ENCODE data around the gene DPF3.

The DPF3 gene

GRCh38 chr14:72754949-72755348 lies 139.0 kb downstream of the DPF3 start:
- TF ChIP-seq, protein P1, sequence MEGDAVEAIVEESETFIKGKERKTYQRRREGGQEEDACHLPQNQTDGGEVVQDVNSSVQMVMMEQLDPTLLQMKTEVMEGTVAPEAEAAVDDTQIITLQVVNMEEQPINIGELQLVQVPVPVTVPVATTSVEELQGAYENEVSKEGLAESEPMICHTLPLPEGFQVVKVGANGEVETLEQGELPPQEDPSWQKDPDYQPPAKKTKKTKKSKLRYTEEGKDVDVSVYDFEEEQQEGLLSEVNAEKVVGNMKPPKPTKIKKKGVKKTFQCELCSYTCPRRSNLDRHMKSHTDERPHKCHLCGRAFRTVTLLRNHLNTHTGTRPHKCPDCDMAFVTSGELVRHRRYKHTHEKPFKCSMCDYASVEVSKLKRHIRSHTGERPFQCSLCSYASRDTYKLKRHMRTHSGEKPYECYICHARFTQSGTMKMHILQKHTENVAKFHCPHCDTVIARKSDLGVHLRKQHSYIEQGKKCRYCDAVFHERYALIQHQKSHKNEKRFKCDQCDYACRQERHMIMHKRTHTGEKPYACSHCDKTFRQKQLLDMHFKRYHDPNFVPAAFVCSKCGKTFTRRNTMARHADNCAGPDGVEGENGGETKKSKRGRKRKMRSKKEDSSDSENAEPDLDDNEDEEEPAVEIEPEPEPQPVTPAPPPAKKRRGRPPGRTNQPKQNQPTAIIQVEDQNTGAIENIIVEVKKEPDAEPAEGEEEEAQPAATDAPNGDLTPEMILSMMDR (IDR thresholded peaks at IDR 0.05), result no peak

- TF ChIP-seq, protein P1 (IDR thresholded peaks at IDR 0.05), result no peak
These were observed 140.0 kb downstream of the DPF3 start for GRCh38 chr14:72753879-72754400.

DNA sequence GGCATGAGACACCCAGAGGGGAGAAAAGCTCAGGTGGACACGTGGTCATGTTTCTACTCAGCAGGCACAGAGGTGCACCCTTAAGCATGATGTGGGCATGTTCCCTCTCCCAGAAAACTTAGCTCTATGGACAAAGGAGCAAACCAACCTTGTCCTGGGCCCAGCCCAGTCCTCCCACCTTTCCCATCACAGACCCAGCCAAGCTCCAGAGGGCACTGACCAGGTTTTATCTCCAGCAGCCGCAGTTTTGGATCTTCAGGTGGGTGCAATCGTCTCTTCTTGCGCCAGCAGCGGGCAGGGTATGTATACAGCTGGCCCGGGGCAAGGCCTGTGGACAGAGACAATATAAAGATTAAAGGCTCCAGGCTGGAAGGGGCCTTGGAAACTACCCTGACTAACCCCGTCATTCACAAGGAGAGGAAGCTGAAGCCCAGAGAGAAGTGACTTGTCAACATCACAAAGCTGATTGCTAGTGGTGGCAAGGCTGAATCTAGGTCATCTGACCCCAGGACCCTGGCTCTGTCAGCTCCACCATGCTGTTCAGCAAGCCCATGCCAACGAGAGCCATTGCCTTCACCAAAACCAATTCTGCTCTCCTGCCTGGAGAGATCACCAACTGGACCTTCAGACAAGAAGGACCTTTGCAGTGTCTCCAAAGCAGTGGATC lies 140.7 kb downstream of the DPF3 start:
- TF ChIP-seq, protein P1 (IDR thresholded peaks at IDR 0.05), result no peak

DNA sequence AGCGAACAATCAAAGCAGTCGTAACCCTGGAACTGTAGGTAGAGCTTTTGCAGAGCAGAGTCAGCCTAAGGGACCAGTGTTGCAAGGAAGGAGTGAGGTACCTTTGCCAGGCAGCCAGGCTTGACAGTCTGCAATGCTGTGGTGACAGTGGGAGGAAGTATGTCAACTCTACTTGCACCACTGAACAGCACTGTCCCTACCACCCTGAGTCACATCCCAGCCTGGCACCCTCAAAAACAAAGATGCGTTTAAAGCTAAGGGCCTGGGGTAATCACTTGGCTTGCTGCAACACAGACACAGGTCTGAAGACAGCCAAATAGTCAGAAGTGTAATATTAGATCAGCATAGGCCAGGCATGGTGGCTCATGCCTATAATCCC lies 141.9 kb downstream of the DPF3 start:
- TF ChIP-seq, protein P1 (IDR thresholded peaks at IDR 0.05), result no peak

DNA sequence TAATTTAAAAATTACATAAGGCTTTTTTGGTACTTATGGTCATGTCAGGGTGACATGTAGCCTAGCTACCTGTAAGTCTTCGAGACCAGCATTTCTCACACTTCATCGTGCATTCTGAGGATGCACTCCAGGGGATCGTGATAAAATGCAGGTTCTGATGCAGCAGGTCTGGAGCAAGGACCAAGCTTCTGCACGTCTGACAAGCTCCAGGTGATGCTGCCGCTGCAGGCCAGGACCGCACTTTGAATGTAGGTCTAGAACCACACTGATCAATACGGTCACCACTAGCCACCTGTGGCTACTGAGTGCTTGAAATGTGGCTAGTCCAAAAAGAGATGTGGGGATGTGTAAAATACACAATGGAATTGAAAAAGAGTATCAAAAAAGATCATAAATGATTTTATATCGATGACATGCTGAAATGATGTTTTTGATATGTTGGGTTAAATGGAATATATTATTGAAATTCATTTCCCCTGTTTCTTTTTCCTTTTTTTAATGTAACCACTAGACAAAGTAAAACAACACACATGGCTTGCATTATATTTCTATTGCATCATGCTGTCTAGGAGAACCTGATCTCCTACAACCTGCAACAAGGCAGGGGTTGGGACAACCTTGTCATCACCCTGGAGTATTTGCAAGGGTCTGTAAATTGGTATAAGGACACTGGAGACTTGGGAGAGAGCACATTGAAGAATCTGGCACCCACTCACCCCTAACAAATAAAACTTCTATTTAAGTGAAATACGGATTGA lies 142.4 kb downstream of the DPF3 start:
- TF ChIP-seq, protein P1 (IDR thresholded peaks at IDR 0.05), result no peak

DNA sequence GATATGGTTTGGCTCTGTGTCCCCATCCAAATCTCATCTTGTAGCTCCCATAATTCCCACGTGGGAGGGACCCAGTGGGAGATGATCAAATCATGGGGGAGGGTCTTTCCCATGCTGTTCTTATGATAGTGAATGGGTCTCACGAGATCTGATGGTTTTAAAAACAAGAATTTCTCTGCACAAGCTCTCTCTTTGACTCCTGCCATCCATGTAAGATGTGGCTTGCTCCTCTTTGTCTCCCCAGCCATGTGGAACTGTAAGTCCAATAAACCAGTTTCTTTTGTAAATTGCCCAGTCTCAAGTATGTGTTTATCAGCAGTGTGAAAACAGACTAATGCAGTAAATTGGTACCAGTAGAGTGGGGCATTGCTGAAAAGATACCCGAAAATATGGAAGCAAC lies 146.2 kb downstream of the DPF3 start:
- TF ChIP-seq, protein P1 (IDR thresholded peaks at IDR 0.05), result no peak

DNA sequence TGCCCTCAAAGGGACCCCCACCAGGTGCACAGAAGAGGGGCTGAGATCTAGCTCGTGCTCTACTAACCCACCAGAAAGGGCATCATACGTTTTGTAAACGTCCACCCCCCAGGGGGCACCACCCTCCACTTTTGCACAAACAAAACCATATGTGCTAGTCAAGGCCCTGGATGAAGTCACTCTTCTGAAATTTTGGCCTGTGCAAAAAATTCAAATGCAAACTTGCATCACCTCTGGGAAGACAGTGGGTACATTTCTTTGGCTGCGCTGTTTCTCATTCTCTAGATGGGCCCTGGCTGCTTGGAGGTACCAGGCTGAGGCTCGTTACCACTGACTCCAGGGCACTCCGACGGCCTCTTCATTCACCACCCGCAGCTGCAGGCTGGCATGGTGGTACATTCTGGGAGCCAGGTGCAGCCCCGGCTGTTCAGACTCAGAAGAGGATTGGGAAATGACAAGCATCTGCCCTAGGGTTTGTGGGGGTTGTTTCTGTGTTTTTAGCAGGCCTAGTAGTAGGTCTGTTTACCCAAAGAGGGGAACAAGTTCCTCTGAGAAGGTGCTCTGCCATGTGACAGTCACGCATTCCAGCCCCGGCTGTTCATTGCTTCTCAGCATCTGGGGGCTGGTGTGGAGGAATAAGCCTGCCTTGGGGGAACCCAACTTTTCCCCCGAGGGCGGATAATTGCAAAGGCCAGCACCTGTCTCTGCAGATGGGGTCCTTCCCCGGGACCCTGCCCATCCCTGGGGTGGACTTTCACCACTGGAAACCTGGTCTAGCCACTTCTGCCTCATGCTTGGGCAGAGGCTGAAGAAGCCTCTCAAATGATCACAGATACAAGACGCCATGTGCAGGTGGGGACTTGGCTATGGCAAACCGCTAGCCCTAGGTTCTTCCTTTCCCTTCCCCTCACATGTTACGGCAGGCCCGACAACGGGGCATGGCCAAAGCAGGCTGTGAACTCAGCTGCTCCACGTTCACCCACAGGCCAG lies 147.6 kb downstream of the DPF3 start:
- TF ChIP-seq, protein P1 (IDR thresholded peaks at IDR 0.05), result no peak

Data from LNCAP (cell line).